KOPT-K1 (cell line): ENCODE data around the gene SPACA7.

Source experiments
- H3K27ac ChIP-seq: fragments of 200-600 bp; sonication (generic); 2 replicates; pipeline ENCODE4 v1.5.1; 2016; ENCODE audit warnings: antibody characterized with exemption, mild to moderate bottlenecking, low read depth, low read length; ENCODE audit not compliant: poor library complexity, severe bottlenecking
- H3K36me3 ChIP-seq: fragments of 200-600 bp; sonication (generic); 2 replicates; pipeline ENCODE4 v1.5.1; 2017; ENCODE audit warnings: antibody characterized with exemption, mild to moderate bottlenecking, low read length, moderate library complexity; ENCODE audit not compliant: insufficient read depth
- H3K9me3 ChIP-seq: fragments of 200-600 bp; sonication (generic); 2 replicates; pipeline ENCODE4 v1.5.1; 2017; ENCODE audit warnings: antibody characterized with exemption, low read length, mild to moderate bottlenecking; ENCODE audit not compliant: insufficient read depth, poor library complexity, severe bottlenecking

SPACA7 gene, protein sequence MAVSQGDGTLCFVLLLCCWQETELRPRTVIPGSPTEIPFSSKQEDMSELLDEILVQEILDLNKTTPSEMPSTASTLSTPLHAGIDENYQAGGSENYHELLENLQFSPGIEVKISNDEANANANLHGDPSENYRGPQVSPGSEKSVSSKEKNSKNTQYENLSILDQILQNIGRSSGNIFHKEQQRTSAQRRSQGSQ

DNA sequence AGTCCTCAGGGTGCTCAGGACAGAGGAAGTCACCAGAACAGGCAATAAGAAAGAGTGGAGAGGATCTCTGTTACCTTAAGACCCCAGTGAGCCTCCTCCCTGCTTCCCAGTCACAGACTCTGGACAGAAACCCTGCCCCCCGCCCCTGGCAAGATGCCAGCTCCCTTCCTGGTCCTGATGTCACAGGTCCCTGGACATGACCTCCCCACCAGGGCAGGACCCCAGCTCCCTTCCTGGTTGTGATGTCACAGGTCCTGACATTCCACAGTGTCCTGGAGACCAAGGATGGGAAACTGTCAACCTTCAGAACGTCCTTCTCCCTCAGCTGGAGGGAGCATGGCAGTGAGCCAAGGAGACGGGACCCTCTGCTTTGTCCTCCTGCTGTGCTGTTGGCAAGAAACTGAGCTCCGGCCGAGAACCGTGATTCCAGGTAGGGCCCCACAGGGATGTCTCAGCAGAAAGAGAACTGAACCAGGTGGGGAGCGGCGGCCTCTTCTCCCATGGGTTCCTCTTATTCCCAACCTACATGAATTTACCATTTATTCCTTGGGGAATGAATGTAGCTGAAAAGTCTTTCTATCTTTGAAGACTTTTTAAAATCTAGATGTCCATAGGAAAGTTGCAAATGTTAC lies at the start of gene SPACA7:
Gene SPACA7 (plus strand): TSS at position 306 of the 632 bp plus-strand sequence. CDS start 31 bp downstream, at position 337.
- Histone ChIP-seq H3K27ac (no peak within 1 kb of the TSS), H3K36me3 (no peaks in the 10 kb centered on the region), H3K9me3 (peaks cover 6% of the 10 kb centered on the region)

DNA sequence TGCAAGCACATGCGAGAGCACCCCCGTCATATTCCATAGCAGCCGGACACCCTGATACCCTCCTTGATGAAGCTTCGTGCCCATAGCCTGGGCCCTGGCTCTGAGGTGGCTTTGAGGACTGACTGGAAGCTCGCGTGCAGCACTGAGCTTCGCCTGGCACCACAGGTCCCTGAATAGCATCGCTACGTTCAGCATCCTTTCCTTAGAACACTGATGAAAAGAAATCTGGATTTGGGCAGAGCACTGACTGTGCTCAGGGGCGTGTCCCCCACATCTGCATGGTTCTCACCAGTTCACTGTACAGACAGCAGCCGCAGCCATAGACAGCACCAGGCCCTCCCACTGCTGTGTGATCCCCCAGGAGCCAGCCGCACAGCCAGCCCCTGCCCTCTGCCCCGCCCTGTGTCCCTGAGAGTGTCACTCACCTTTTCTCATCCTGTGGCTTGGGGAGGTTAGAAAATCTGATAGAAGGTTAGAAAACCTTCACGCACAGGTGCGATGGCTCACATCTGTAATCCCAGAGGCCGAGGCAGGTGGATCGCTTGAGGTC lies 49.3 kb upstream of the SPACA7 start:
- Histone ChIP-seq H3K36me3 (no peaks in the 10 kb centered on the region), H3K9me3 (no peaks in the 10 kb centered on the region), H3K27ac (no peak overlapping the region)

DNA sequence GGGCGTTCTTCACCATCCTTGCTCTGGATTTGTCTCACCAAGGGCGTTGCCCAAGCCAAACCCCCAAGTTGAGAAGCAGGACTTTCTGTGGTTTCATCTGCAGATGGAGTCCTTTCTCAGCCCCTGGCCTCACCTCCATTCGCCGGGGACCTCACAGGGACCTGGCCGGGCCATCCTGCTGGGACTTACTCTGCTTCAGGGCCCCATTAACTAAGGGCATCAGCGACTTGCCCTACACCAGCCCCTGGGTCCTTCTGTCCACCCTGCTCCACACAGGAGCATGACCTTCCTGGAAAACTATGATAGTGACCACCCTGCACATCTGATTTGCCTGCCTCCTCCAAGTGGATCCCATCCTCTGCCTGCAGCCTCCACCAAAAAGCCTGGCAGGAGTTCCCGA lies 47.2 kb upstream of the SPACA7 start:
- Histone ChIP-seq H3K36me3 (no peaks in the 10 kb centered on the region), H3K9me3 (no peaks in the 10 kb centered on the region), H3K27ac (no peak overlapping the region)

DNA sequence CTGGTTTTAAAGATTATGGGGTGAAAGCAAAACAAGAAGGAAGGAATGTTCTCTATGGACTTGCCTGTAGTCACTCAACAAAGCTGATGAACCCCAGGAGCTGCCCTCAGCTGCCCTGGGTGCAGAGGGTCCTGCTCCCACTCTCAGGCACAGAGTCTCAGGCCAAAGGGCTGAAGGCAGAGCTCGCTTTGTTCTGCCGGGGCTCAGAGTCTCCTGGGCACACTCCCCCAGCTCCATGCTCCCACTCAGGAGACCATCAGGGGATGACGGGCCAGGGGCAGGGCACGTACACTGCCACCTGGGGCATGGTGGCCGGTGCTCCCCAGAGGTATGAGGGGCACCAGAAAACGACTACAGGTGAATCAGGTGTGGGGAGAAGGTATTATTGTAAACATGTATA lies 46.8 kb upstream of the SPACA7 start:
- Histone ChIP-seq H3K27ac (no peak overlapping the region), H3K9me3 (no peaks in the 10 kb centered on the region), H3K36me3 (no peaks in the 10 kb centered on the region)

DNA sequence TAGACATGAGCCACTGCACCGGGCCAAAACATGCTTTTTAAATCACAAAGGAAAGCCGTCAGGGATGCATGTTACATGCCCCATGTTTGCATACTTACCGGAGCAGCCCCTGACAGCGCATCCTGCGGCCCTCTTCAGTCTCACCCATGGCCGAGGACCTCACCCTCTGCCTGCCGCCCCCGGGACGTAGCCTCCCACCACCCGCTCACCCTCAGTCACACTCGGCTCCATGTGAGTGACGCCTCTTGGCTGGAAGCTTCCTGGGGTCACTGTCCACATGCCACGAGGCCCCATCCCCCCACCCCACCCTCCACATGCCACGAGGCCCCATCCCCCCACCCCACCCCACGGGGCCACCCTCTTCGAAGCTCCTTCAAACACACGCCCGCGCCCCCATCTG lies 46.1 kb upstream of the SPACA7 start:
- H3K27ac ChIP-seq = no peak overlapping the region
- no peaks in the 10 kb centered on the region for H3K9me3 ChIP-seq
- no peaks in the 10 kb centered on the region for H3K36me3 ChIP-seq

DNA sequence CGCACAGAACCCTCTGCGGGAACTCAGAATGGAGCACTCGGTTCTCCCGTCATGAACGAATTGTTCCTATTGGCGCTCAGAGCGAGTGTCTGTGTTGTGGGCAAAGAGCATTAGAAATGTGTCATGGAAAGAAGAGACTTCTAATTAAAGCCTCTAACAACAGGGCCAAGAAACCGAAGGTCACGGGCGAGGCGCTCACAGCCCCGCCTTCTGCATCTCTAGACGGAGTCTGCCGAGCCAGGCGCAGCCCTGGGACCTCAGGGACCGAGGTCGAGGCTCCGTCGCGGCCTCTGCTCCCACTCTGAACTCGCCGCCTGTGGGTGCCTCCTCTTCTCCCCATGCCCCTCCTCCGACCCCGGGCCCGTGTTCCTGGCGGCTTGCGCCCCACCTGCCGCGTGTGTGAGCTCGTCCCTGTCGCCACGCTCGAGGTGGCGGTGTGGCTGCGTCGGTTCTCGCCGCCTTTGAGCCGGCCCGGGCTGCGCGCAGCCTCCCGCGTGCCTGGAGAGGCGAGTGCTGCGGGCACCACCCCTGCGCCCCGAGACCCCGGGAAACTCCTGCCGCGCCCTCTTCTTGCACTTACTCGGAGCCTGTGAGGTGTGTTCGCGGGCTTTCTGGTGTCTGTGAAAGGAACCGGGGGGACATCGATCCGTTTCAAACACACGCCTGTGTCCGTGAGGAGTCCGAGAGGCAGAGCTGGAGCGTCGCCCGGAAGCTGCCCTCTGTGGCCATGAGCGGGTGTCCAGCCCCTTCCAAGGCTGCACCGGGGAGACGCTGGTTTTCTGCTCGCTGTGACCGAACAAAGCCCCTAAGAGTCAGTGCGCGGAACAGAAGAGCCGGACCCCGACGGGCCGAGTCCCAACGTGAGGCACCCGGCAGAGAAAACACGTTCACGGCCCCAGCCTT lies 45.4 kb upstream of the SPACA7 start:
- Histone ChIP-seq H3K9me3 (no peaks in the 10 kb centered on the region), H3K27ac (no peak overlapping the region), H3K36me3 (no peaks in the 10 kb centered on the region)

DNA sequence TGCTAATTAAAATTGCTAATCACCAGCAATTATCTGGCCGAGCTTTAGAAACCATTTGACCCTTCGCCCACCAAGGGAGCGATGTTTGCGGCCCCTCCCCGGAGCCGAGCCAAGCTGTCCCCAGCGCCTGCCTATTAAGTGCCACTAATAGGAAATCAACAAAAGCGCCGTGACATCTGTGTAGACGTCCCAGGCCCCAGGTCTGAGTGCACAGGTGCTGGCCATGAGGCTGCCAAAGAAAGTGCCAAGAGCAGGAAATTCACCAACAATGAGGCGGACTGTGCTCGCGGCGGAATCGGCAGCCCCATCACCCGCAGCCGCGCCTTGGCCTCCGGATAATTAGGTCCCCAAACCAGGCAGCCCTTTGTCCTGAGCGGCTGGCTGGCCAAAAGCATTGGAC lies 44.5 kb upstream of the SPACA7 start:
- Histone ChIP-seq H3K36me3 (no peaks in the 10 kb centered on the region), H3K9me3 (no peaks in the 10 kb centered on the region), H3K27ac (no peak overlapping the region)

DNA sequence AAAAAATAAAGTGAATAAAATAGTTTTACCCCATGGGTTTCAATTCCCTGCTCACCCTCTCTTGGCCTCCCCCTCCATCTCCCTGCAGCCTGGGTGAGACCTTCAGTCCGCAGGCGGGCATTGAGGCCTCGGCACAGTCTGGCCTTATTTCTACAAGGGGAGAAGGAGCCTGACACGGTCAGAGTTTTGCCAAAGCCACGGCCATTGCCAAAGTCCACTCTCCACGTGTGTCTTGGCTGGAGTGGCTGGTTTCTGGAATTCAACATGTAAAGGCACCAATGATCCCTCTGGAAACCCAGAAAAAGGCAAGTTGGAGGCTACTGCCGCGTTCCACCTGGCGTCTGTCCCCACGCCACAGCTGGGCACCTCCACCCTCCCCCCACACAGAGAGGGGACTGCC lies 43.4 kb upstream of the SPACA7 start:
- no peaks in the 10 kb centered on the region for H3K36me3 ChIP-seq
- no peak overlapping the region for H3K27ac ChIP-seq
- no peaks in the 10 kb centered on the region for H3K9me3 ChIP-seq

DNA sequence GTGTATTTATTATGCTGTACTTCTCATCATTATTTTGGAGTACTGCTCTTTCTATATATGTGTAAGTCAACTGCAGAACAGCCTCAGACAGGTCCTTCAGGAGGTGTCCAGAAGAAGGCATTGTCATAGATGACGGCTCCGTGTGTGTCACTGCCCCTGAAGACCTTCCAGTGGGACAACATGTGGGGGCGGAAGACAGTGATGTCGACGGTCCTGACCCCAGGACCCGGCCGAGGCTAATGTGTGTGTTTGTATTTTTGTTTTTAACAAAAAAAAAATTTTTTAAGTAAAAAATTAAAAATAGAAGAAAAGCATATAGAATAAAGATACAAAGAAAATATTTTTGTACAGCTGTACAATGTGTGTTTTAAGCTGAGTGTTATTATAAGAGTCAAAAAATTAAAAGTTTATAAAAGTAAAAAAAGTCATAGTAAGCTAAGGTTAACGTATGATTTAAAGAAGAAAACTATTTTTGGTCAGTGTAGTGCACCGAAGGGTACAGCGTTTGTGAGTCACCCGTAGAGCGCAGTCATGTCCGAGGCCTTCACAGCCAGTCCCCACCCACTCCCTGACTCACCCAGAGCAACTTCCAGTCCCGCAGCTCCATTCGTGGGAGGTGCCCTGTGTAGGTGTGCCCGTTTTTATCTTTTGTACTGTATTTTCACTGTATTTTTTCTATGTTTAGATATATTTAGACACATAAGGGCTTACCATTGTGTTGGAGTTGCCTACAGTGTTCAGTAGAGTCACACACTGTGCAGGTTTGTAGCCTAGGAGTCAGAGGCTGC lies 42.2 kb upstream of the SPACA7 start:
- no peaks in the 10 kb centered on the region for H3K9me3 ChIP-seq
- no peaks in the 10 kb centered on the region for H3K36me3 ChIP-seq
- H3K27ac ChIP-seq = no peak overlapping the region

DNA sequence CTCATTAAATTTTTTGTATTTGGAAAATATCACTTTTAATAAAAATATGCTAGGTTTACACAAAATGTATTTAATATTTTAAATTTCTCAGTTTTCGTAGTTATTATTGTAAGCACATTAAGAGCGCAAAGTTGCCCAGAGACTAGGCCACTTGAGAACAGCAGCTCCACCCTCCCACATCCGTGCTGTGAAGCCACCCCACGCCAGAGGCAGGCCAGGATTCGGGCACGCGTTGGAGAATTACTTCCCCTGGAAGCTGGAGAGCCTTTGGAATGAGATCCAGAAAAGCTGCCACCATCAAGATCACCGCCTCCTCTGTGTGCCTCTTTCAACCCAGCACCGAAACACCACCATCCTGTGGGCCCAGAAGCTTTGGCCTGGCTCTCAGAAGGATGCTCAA lies 41.0 kb upstream of the SPACA7 start:
- Histone ChIP-seq H3K36me3 (no peaks in the 10 kb centered on the region), H3K9me3 (no peaks in the 10 kb centered on the region), H3K27ac (no peak overlapping the region)

DNA sequence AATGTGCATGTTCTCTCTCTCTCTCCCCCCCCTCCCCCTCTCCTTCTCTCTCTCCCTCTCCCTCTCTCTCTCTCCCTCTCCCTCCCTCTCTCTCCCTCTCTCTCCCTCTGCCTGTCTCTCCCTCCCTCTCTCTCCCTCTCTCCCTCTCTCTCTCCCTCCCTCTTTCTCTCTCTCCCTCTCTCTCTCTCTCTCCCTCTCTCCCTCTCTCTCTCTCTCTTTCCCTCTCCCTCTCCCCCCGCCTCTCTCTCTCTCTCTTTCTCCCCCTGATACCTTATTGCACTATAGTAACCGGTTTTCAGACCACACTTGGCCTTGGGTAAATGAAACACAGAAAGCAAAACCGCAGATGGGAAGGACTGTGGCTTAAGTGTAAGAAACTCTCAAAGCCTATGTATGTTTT lies 34.7 kb upstream of the SPACA7 start:
- Histone ChIP-seq H3K9me3 (no peaks in the 10 kb centered on the region), H3K27ac (no peak overlapping the region), H3K36me3 (no peaks in the 10 kb centered on the region)

DNA sequence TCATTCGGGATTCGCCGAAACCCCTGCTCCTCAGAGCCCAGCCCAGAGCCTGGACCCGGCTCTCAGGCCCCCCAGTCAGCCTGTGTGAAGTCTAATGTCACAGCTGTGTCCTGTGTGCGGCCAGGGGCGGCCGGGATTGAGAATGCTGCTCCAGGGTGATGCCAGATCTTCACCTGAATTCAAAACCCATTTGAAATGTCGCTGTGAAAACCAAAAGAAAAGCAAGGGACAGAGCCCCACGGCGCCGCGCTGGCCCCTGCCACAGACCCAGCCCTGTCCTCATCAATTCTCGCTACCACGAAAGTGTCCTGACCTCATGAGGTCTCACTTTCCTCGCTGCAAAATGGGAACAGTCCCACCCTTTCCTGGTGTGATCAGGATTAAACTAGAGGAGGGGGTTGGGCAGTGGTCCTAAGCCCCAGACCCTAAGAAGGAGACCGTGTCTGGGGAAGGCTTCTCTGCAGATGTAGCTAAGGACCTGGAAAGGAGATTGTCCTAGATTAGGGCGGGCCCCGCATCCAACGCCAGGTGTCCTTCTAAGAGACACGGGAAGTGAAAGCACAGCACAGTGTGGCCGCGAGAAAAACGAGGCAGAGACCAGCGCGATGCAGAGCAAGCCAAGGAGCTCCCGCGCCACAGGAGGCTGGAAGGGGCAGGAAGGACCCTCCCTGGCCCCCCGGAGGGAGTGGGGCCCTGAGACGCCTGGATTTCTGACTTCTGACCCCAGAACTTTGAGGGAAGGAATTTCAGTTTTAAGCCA lies 34.0 kb upstream of the SPACA7 start:
- Histone ChIP-seq H3K27ac (no peak overlapping the region), H3K9me3 (no peaks in the 10 kb centered on the region), H3K36me3 (no peaks in the 10 kb centered on the region)

DNA sequence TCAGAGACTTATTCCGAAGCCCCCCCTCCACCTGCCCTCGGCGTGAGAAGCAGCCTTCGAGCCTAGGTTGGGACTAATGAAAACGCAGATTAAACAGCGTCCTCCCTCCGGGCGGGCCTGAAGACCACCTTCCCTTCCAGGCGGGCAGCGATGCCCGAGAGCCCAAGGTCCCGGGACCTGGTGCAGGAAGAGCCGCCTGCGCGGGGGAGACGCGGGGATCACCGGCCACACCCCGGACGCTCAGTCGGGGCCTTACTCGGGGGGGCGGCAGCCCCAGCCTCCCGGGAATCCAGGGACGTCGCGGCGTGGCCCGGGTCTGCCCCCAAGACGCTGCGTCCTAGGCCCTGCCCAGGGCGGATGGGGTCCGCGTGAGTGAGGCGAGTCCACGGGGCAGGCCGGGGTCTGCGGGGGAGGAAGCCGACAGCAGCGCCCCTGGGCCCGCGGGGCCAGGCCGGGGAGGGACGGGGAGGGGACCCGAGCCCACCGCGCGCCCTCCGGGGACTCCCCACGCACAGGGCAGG lies 33.3 kb upstream of the SPACA7 start:
- Histone ChIP-seq H3K27ac (no peak overlapping the region), H3K9me3 (no peaks in the 10 kb centered on the region), H3K36me3 (no peaks in the 10 kb centered on the region)

DNA sequence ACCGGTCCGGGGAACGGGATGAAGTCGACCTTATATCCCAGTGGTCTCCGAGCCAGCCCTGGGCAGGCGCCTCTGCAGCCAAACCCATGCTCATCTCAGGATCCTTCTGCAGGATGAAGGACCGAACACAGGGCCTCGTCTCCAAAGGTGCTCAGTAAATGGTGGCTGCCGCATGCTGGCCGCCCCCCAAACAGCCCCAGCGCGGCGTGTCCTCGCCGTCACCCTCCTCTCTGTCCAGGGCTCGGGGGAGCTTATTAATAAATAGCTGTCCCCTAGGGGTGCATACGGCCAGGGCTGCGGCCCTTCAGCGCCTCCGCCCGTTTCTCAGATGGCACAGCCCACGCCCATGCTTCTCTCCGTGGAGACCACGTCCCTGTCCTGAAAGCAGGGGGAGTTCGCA lies 32.6 kb upstream of the SPACA7 start:
- Histone ChIP-seq H3K36me3 (no peaks in the 10 kb centered on the region), H3K27ac (no peak overlapping the region), H3K9me3 (no peaks in the 10 kb centered on the region)
